GM19099 (cell line): ENCODE measurements around the gene ADPRH.

Experiments used
- POLR2A ChIP-seq: IDR thresholded peaks from 3 replicates; pipeline ENCODE4 v1.6.1; 2011; ENCODE audit warnings: low read depth; ENCODE audit not compliant: insufficient read length; ENCODE audit errors: extremely low read depth

Gene ADPRH

DNA sequence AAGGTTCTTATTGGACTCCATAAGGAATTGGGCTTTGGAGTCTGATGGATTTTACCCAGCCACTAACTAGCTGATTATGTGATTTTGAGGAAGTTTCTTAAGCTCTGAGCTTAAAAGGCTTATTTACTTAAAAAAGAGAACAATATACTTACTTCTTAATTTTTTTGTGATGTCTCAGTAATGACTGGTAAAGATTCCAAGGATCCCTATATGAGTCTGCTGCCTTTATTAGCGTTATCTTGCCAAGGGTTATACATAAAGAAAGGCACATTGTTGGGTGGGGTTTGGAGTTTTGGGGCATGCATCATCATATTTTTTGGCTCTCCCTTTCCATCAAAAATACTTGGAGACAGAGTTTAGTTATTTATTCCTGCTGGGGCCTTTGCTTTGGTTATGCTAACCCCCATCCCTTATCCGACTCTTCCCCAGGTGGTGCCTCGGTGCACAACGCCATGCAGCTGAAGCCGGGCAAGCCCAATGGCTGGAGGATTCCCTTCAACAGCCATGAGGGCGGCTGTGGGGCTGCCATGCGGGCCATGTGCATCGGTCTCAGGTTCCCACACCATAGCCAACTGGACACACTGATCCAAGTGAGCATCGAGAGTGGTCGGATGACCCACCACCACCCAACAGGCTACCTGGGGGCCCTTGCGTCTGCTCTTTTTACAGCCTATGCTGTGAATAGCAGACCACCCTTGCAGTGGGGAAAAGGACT is 6.7 kb downstream of the ADPRH start:
- no peak for TF ChIP-seq POLR2A

DNA sequence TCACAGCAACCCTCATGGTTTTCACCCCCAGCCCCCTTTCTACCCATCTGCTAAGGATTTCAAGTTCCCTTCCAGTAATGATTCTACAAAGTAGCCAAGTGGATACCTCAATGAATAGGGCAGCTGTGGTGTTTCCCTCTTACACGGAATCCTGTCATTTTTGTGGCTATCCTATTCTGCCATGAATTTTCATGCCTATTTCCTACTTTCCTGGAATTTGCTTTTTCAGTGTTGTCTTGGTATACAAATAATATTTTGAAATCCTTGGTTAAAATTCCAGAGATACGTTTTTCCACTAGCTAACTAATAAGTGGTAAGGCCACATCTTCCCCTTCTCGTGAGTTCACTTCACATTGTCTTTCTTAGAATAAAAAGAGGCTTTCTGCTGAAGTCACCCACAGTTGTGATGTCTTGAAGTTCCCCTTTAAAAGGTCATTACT is 7.5 kb downstream of the ADPRH start:
- TF ChIP-seq POLR2A, result no peak

DNA sequence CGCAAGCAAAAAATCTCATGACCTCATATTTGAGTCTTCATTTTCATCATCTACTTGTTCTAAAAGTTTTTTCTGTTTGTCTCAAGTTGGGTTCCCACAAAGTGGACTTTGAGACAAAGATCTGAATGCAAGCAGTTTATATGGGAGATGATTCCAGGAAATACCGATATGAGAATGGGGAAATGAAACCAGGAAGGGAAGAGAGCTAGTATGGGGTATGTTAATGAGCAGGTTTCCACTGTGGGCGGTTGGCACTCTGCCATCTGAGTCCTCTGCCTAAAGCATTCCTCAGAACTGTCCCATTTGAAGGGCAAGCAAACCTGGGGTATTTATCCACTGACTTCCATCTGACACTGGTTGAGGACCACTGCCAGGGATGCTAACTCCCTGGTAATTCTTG is 8.8 kb downstream of the ADPRH start:
- no peak for TF ChIP-seq POLR2A

DNA sequence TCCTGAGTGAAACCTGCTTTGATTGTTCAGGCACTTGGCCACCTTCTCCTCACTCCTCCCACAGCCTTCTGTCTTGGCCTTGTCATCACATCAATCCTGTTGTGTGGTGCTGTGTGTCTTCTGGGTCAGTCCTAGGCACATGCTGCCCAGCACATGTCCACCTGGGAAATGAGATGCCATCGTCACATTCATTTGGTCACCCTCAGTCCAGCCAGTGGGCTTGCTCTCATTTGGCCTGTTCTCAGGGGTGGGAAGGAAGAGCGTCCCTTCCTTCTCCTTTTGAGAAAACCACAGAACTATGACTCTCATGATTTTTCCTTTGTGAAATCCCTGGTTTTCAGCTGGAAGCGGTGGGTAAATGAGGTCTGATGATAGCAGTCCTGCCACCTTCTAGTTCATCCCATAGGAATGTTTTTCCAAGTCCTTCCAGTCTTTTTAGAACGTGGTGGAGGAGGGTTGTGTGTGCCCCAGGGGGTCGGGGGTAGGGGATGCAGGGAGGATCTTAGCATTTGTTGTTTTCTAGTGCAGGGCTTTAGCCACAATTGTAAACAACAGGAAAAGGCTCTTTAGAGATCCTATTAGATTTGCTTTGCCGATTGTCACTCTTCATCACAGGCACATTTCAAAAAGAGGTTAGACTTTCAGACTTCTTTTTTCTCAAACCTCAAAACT is 9.9 kb downstream of the ADPRH start:
- TF ChIP-seq POLR2A, result no peak

DNA sequence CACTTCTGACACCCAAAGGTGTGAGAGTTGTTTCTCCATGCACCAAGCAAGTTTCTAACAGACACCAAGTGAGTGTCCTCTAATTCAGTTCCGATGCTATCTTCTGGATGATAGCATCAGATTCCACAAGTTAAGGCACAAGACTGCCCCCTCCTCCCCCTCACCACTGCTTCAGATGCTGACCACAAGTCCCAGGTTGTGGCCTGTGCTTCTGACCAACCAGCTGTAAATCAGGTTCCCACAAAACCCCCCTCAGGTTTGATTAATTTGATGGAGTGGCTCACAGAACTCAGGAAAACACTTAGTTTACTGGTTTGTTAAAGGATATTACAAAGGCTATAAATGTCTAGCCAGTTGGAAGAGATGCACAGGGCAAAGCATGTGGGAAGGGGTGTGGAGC is 11.4 kb downstream of the ADPRH start:
- no peak for TF ChIP-seq POLR2A

DNA sequence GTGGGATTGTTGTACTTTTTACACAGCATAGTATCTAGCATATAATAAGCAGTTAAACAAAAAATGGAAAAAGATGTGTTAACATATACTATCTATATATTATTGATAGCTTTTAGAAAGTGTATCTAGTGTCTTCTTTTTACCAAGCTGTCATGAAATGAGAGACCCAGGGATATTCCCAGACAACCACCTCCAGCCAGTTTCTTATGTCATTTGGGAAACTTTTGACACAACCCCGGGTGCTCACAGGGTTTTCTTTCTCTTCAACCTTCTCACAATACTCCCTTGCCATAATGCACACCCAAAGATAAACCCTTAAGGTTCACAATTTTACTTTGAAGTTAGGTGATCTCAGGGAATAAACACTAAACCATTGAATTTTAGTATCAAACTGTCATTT is 13.6 kb downstream of the ADPRH start:
- no peak for TF ChIP-seq POLR2A

DNA sequence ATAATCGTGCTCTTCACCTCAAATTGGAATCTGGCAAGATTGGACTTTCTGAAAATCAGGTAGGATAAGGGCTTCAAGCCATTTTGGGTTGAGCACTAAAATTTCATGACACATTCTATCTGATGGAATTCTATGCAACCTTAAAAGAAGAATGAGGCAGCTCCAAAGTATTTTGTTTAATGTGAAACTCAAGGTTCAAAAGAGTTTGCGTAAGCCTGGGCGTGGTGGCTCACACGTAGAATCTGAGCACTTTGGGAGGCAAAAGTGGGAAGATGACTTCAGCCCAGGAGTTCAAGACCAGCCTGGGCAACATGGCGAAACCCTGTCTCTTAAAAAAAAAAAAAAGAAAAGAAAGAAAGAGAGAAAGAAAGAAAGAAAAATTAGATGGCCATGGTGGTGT is 14.8 kb downstream of the ADPRH start:
- TF ChIP-seq POLR2A, result no peak

DNA sequence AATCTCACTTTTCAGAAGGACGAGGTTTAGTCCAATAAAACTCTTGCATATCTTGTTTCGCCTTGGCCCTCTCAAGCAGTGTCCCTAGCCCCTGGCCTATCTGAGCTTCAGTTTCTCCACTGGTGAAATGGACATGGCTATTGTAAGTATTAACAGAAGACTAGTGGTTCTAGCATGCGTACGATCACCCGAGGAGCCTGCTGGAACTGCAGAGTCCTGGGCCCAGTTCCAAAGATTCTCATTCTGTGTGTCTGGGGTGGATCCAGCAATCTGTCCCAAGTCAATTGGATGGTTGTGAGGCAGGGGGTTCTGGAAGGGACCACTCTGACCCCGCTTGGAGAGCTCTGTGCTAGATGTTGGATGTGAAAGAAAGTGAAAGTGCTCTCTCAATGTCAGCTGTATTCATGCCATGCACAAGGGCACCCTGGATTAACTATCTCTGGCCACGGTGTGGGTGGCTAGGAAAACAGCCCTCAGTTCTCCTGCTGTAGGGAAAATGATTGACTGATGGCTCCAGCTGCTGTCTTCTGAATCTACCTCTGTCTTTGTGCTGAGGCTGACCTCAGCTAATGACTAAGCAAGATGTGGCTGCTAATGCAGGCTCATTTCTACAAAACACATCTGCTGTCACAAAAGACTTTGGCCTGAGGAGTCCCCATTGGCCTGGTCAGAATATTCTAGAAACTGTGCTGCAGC is 16.5 kb downstream of the ADPRH start:
- TF ChIP-seq POLR2A, result no peak

DNA sequence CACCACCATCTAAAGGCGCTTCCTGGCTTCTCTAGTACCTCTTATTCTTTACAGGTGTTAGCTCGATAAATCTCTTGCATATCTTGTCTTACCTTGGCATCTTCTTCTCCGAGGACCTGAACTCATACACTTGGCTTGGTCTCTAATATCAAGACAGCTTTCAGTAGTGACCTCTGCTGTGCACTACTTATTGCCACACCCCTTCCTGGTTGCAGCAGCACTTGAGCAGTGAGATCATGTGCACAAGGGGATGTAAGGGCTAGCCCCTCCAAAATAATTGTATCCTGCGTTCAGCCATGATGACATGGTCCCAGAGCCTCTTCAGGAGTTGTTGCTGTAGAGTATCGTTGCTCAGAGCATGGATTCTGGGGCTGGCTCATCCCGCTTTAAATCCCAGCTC is 17.1 kb downstream of the ADPRH start:
- TF ChIP-seq POLR2A, result no peak

DNA sequence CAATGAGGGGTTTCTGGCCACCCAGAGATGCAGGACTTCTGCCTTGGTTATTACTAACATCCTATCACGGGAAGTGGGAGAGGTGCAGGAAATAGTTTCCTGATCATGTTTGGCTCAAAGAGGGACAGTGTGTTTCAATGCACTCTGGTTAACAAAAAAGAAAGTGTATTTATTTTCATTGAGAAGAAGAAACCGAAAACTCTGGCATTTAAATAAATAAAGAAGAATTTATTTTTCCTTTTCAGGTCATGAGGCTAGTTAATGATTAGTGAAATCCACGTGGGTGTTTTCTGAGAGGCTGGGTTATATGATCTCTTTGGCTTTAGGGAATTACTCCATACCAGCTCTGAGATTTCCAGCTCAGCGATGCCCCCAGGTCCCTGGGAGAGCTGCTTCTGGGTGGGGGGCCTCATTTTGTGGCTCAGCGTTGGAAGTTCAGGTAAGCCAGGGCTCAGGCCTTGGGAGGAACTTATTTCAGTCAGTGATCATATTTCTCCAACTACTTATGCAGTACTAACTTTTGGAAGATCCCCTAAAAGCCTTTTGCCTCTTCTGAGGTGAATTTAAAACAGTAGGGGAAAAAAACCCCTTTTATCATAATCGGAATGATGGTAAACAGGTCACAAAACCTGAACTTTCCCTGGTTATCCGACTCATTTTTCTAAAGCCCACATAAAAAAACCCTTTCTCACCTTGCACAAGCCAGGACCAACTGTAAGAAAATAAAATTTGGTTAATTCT is 18.4 kb downstream of the ADPRH start, which contains the start of gene PLA1A:
Gene PLA1A (plus strand): TSS at position 338 of the 741 bp plus-strand sequence. CDS start 29 bp downstream, at position 367.
- TF ChIP-seq POLR2A, result peak; percentile 48

DNA sequence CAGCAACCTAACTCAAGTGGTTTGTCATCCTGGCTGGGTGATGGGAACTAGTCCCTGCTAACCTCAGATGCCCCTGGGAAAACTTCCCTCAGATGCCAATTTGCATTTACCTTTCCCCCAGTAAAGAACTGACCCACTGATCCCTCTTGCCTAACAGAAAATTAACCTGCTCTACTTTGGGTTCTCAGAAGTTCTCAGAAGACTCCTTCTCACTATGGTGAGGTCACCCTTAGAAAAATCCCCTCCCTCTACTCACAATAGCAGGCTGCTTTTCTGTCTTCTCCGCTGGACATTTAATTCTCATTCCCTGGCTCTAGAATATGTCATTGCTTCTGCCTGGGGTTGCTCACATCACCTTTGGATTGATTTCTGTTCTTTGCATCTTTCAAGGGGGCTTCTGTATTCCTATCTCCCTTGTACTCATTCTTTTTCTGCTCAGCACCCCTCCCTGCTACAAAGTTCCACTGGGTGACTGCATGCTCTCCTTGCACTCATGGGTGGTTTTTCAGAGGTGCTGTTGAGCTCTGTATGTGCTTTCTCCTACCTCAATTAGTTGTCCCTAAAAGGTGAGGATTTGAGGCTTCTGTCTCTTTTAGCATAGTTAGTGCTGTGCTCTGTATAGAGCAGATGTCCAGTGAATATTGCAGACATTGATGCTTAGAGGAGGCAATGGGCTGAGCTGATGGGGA is 19.3 kb downstream of the ADPRH start:
- TF ChIP-seq POLR2A, result peak; percentile 52

DNA sequence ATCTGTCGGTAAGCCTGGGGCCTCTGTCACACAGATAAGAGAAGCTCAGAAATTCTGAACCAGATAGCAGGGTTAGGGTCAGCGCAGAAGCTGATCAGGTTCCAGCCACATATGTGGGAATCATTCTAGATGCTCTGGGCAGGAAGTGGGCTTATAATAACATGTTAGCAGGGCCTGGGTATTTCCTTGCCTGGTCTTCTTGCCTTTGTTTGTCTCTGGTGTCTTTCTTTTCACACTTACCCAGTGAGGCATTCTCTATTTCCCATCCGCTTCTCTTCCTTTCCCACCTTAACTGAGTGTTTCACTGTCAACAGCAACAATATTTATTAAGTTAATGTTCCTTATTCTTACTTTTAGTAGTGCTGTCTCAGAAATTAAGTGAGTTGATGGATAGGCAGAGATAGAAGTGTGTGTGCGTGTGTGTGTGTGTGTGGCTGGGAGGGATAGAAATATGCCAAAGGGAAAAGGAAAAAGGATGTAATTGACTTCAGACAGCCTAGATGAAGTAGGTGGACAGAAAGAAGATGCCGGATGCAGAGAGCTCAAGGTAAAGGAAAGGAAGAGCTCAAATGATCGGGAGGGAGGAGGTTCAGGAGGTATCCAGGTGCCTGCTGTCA is 20.4 kb downstream of the ADPRH start:
- TF ChIP-seq POLR2A, result no peak

DNA sequence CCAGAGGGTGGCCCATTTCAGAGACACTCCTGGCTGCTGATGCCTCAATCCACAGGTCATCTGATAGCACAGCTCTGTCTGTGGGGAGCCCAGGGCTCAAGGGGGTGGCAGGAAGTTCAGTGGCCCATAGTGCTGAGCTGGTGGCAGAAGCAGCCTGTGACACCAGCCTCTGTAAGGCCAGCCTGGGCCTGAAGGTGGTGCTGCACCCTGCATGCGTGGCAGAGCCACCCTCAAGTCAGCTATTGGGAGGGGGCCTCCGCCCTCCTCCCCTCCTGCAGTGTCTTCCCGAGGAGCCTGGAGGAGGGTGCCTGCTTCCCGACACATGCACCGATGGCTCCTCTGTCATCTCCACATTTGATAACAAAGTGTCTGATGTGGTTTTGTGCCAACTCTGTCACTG is 21.4 kb downstream of the ADPRH start:
- peak; percentile 58 for TF ChIP-seq POLR2A

DNA sequence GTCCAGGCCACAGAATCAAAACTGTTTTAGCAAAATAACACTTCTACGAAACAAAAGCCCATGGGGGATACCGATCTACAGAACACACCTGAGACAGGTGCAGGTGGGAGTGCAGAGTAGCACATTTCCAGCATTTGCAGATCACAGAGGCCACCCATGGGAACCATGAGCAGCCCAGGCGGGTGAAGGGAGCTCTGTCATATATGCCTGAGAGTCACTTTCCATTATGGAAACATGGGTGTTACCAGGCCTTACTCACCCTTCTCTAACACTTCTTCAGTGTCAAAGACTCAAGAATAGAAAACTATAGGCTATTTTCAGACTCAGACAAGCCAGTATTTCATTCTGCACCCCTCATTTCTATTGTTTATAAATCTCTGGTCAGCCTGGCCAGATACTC is 21.9 kb downstream of the ADPRH start:
- TF ChIP-seq POLR2A, result no peak

DNA sequence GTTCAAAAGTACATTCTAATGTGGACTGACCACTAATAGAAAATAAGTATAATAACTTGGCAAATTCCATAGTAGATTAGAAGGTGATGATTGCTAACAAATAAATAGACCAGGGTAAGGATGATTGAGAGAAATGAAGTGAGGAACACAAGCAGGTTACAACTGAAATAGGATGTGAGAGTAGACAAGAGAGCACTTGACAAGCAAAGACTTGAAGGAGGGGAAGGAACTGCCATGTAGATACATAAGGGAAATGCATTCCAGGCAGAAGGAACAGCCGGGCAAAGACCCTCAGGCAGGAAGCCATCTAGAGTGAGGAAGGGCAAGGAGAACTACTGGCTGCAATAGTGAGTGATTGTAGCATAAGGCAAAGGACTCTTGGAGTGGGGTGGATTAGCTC is 23.4 kb downstream of the ADPRH start:
- TF ChIP-seq POLR2A, result no peak

DNA sequence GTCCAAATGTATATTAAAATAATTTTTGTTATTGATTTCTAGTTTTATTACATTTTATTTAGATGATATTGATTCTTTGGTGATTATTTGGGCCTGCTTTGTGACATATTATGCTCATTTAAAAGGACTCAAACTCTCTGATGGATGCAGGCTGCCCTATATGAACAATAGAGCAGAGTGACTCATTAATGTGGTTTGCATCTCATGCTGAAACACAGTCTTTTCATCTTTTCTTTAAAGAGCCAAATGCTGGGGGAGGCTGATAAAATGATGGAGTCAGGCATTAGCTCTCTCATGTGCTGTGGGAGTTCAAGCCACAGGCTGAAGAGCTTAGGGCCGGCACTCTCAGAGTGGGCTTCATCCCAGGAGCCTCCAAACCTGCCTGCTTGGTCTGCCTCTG is 25.6 kb downstream of the ADPRH start:
- no peak for TF ChIP-seq POLR2A
